ENCODE measurements around the gene LARP4B.

LARP4B gene

DNA sequence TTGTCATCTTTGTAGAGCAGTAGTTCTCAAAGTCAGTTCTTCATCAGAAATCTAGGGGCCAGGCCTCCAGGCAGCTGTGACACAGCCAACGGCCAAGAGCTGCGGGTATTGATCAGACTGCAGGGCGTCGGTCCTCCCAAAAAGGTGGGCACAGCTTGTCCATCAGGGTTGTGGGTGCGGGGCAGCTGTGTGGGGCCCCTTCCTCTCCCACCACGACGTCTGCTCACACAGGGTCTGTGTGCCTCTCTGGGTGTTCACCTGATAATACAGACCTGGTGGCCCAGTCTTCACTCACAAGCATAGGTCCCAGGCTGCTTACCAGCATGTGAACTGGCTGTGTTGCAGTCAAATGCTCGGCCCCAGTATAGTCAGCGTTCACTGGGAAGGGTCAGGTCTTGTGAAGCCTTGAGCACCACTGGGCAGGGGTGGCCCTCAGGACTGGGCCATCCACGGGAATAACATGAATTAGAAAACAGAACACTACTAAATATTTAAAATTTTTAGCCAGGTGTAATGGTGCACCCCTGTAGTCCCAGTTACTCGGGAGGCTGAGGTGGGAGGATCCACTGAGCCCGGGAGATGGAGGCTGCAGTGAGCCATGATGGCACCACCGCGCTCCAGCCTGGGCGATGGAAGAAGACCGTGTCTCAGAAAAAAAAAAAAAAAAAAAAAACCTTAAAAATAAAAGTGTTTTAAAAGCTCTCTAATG, 139.3 kb downstream of the LARP4B start:
- TF ChIP-seq EZH2 (optimal IDR thresholded peaks at IDR 0.05; ENCODE audit: low read depth, low read length) (no peak), EZH2phosphoT487 (IDR thresholded peaks at IDR 0.05; ENCODE audit: low read length) (no peak), CTCF (IDR thresholded peaks at IDR 0.05; ENCODE audit: low read length) (no peak)
- no peaks in the 10 kb centered on the region for H3K79me2 ChIP-seq (ENCODE audit: low read length)
- H2AFZ ChIP-seq (ENCODE audit: low read length) = no peak overlapping the region

DNA sequence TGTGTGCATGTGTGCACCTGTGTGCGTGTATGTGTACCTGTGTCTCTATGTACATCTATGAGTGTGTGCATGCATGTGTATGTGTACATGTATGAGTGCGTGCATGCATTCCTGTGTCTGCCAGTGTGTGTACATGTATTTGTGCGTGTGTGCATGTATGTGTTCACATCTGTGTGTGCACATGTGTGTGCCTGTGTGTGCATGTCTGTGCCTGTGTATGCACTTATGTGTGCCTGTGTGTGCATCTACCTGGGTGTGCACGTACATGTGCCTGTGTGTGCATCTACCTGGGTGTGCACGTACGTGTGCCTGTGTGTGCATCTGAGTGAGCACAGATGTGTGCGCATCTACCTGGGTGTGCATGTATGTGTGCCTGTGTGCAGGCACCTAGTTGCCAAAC, 139.9 kb downstream of the LARP4B start:
- Histone ChIP-seq H3K4me3 (ENCODE audit: low read length) (no peak overlapping the region), H3K4me1 (ENCODE audit: low read length) (no peaks in the 10 kb centered on the region), H3K79me2 (ENCODE audit: low read length) (no peaks in the 10 kb centered on the region), H3K4me2 (ENCODE audit: low read depth, low read length) (no peak overlapping the region), H3K9ac (ENCODE audit: low read length) (no peak overlapping the region), H3F3A (ENCODE audit: insufficient read depth, low read length) (no peaks in the 10 kb centered on the region), H2AFZ (ENCODE audit: low read length) (no peak overlapping the region), H3K9me2 (replicated peaks; ENCODE audit: insufficient read depth, low read length) (no peaks in the 10 kb centered on the region), H4K20me1 (ENCODE audit: insufficient read depth, low read length) (no peaks in the 10 kb centered on the region), H3K27ac (ENCODE audit: low read length) (no peak overlapping the region), H3K9me3 (replicated peaks; ENCODE audit: insufficient read depth, low read length) (no peaks in the 10 kb centered on the region), H3K27me3 (replicated peaks; ENCODE audit: insufficient read depth, low read length) (no peaks in the 10 kb centered on the region), H3K36me3 (replicated peaks; ENCODE audit: insufficient read depth, low read length) (no peaks in the 10 kb centered on the region)
- no peak for DNase-seq
- TF ChIP-seq CTCF (IDR thresholded peaks at IDR 0.05; ENCODE audit: low read length) (no peak), EZH2phosphoT487 (IDR thresholded peaks at IDR 0.05; ENCODE audit: low read length) (no peak), EZH2 (optimal IDR thresholded peaks at IDR 0.05; ENCODE audit: low read depth, low read length) (no peak)

More for the DNA sequence above, 139.3 kb downstream of the LARP4B start:
- H4K20me1 ChIP-seq (ENCODE audit: insufficient read depth, low read length) = no peaks in the 10 kb centered on the region
- no peaks in the 10 kb centered on the region for H3K36me3 ChIP-seq (replicated peaks; ENCODE audit: insufficient read depth, low read length)
- no peaks in the 10 kb centered on the region for H3K9me2 ChIP-seq (replicated peaks; ENCODE audit: insufficient read depth, low read length)
- no peaks in the 10 kb centered on the region for H3K9me3 ChIP-seq (replicated peaks; ENCODE audit: insufficient read depth, low read length)
- no peaks in the 10 kb centered on the region for H3K4me1 ChIP-seq (ENCODE audit: low read length)
- H3K4me3 ChIP-seq (ENCODE audit: low read length) = no peak overlapping the region
- no peaks in the 10 kb centered on the region for H3K27me3 ChIP-seq (replicated peaks; ENCODE audit: insufficient read depth, low read length)
- H3K27ac ChIP-seq (ENCODE audit: low read length) = no peak overlapping the region
- no peaks in the 10 kb centered on the region for H3F3A ChIP-seq (ENCODE audit: insufficient read depth, low read length)
- H3K4me2 ChIP-seq (ENCODE audit: low read depth, low read length) = no peak overlapping the region
- no peak overlapping the region for H3K9ac ChIP-seq (ENCODE audit: low read length)
- no peak for DNase-seq

- Histone ChIP-seq H3K4me2 (ENCODE audit: low read depth, low read length) (no peak overlapping the region), H3K4me3 (ENCODE audit: low read length) (no peak overlapping the region), H3K9me3 (replicated peaks; ENCODE audit: insufficient read depth, low read length) (no peaks in the 10 kb centered on the region), H3K36me3 (replicated peaks; ENCODE audit: insufficient read depth, low read length) (no peaks in the 10 kb centered on the region), H3K27me3 (replicated peaks; ENCODE audit: insufficient read depth, low read length) (no peaks in the 10 kb centered on the region), H3K9me2 (replicated peaks; ENCODE audit: insufficient read depth, low read length) (no peaks in the 10 kb centered on the region), H3F3A (ENCODE audit: insufficient read depth, low read length) (no peaks in the 10 kb centered on the region), H3K4me1 (ENCODE audit: low read length) (no peaks in the 10 kb centered on the region), H3K79me2 (ENCODE audit: low read length) (no peaks in the 10 kb centered on the region), H2AFZ (ENCODE audit: low read length) (no peak overlapping the region), H3K9ac (ENCODE audit: low read length) (no peak overlapping the region), H3K27ac (ENCODE audit: low read length) (no peak overlapping the region), H4K20me1 (ENCODE audit: insufficient read depth, low read length) (no peaks in the 10 kb centered on the region)
- no peak for TF ChIP-seq EZH2phosphoT487 (IDR thresholded peaks at IDR 0.05; ENCODE audit: low read length)
- no peak for DNase-seq
Observed at GRCh38 chr10:790821-791551, 140.5 kb downstream of the LARP4B start.

Measured in MM.1S (cell line).